HepG2 (cell line): ENCODE results near the gene NAV2. TPM values are rescaled to one million over a fixed set of nuclear protein-coding genes. Genes with fewer than 3 reads are reported as not detected.

ENCODE experiments used
- ATAC-seq: fragments of 200-7000 bp; cut with Tn5 transposase; 3 replicates; pipeline ENCODE4 v1.9.1; 2020; ENCODE audit warnings: mild to moderate bottlenecking, moderate library complexity
- BruUV-seq: library from RNA; stranded (reverse); fragments of 400-500 nt; replicated peaks from 2 replicates; lab custom pipeline; 2021; lab: Mats Ljungman, UMichigan
- CTCF ChIA-PET: fragments of 300-600 bp; formaldehyde crosslinking; extraction: SDS; loops from one replicate; lab custom pipeline; 2021; ENCODE audit warnings: low total read pairs, inconsistent platforms, low intra/inter-chr PET ratio; lab: Yijun Ruan, JAX
- POLR2A ChIA-PET: fragments of 350-600 bp; sonication (Branson Sonifier 250); formaldehyde crosslinking; loops from one replicate; lab custom pipeline; 2020; ENCODE audit warnings: antibody characterized with exemption, inconsistent platforms; lab: Yijun Ruan, JAX
- DNase-seq: peaks from one replicate; pipeline ENCODE4 v3.0.0-alpha.2; 2015; ENCODE audit warnings: low spot score
- FAIRE-seq: peaks from 3 replicates; lab custom pipeline; 2011; peaks lifted over from hg19 to GRCh38; lab: Jason Lieb, UNC
- H2AFZ ChIP-seq: one replicate; pipeline ENCODE4 v1.6.1; 2011; ENCODE audit warnings: low read length, inconsistent platforms
- H3K27ac ChIP-seq: fragments of 300-600 bp; 3 replicates; pipeline ENCODE4 v1.8.0; 2011; ENCODE audit warnings: mixed run types, mild to moderate bottlenecking, mixed read lengths, low read length, inconsistent platforms; ENCODE audit not compliant: insufficient read depth; ENCODE audit errors: extremely low read length
- H3K27me3 ChIP-seq, 2 experiments: fragments of 200-600 bp in 1 of 2; 2 replicates in 1 of 2; 3 replicates in 1 of 2; pipeline versions ENCODE4 v1.6.0 to v1.8.0; 2011; ENCODE audit warnings: low read length in 2 of 2, mild to moderate bottlenecking in 2 of 2, moderate library complexity in 2 of 2, inconsistent platforms in 1 of 2; ENCODE audit not compliant: insufficient read depth in 2 of 2, control insufficient read depth in 1 of 2
- H3K36me3 ChIP-seq, 2 experiments: fragments of 200-600 bp in 1 of 2; replicated peaks in 1 of 2; 2 replicates in 1 of 2; 3 replicates in 1 of 2; pipeline versions ENCODE4 v1.5.1 to v1.8.0; 2011; ENCODE audit warnings: low read length in 2 of 2, inconsistent platforms in 1 of 2; ENCODE audit not compliant: insufficient read depth in 2 of 2, control insufficient read depth in 1 of 2
- H3K4me1 ChIP-seq: 2 replicates; pipeline ENCODE4 v1.5.1; 2012; ENCODE audit warnings: low read length, inconsistent platforms; ENCODE audit not compliant: insufficient read depth
- H3K4me2 ChIP-seq: 2 replicates; pipeline ENCODE4 v1.6.0; 2011; ENCODE audit warnings: low read depth, low read length, inconsistent platforms
- H3K4me3 ChIP-seq, 3 experiments: fragments of 200-600 bp in 1 of 3; sonication (generic), shearing (Covaris generic) in 1 of 3; replicated peaks in 1 of 3; 2 replicates each; pipeline ENCODE4 v1.5.1; 2011 to 2016; ENCODE audit warnings: low read length in 3 of 3, inconsistent platforms in 2 of 3, low read depth in 2 of 3, mild to moderate bottlenecking in 2 of 3, control low read depth in 1 of 3, mixed read lengths in 1 of 3; ENCODE audit not compliant: insufficient read depth in 1 of 3
- H3K79me2 ChIP-seq: one replicate; pipeline ENCODE4 v1.6.1; 2011; ENCODE audit warnings: low read length, inconsistent platforms; ENCODE audit not compliant: insufficient read depth
- H3K9ac ChIP-seq: 2 replicates; pipeline ENCODE4 v1.6.0; 2011; ENCODE audit warnings: mild to moderate bottlenecking, low read depth, low read length, inconsistent platforms; ENCODE audit not compliant: insufficient read depth
- H3K9me3 ChIP-seq: 2 replicates; pipeline ENCODE4 v1.5.1; 2012; ENCODE audit warnings: mild to moderate bottlenecking, low read length
- H4K20me1 ChIP-seq: 2 replicates; pipeline ENCODE4 v1.6.0; 2011; ENCODE audit warnings: inconsistent platforms, mild to moderate bottlenecking, low read length, moderate library complexity; ENCODE audit not compliant: insufficient read depth
- EZH2 ChIP-seq: conservative IDR thresholded peaks from 2 replicates; pipeline ENCODE4 v1.6.1; 2012; ENCODE audit warnings: mild to moderate bottlenecking, low read depth, low read length, moderate library complexity
- FOXM1 ChIP-seq: sonication (generic); formaldehyde crosslinking; IDR thresholded peaks from 2 replicates; pipeline ENCODE4 v1.5.0; 2020; ENCODE audit warnings: missing genetic modification reagents
- NFE2L2 ChIP-seq: fragments of 150-350 bp; IDR thresholded peaks from 2 replicates; pipeline ENCODE4 v1.6.1; 2014; ENCODE audit warnings: low read length
- SRSF9 ChIP-seq: fragments of 200-400 bp; formaldehyde crosslinking; IDR thresholded peaks from 2 replicates; pipeline ENCODE4 v1.6.1; 2018; ENCODE audit warnings: borderline replicate concordance, mild to moderate bottlenecking, low read depth, low read length; ENCODE audit not compliant: insufficient read depth, poor library complexity, severe bottlenecking
- WGBS: methylation state at CpG from one replicate; pipeline ENCODE4 v1.1.6; 2017; ENCODE audit warnings: low lambda C conversion rate; 5-methylcytosine and 5-hydroxymethylcytosine counted together
- in situ Hi-C: cut with HindIII; loops from 2 replicates; pipeline ENCODE4 v1.10.0; 2017; ENCODE audit warnings: low pct_unique_long_range_greater_than_20kb; ENCODE audit not compliant: extremely low pct_ligation_motif_present
- intact Hi-C: fragments of 100-400 bp; cut with micrococcal nuclease; formaldehyde crosslinking; loops from one replicate; pipeline ENCODE4 v1.10.0; 2022; ENCODE audit not compliant: unreplicated experiment
- polyA plus RNA-seq, 8 experiments: library from polyadenylated mRNA; depleted of rRNA in 3 of 8; stranded (reverse) in 7 of 8; unstranded in 1 of 8; fragments of >200 nt; fragmentation: Illumina TruSeq in 4 of 8; extraction: Trizol in 4 of 8; gene quantifications; 2 replicates each; pipeline versions ENCODE4 v1.2.1 to v1.2.3, GENCODE V29; 2011 to 2016; ENCODE audit warnings: low read depth in 4 of 8, missing spikeins in 1 of 8, mixed read lengths in 1 of 8; ENCODE audit not compliant: insufficient read depth in 1 of 8
- total RNA-seq, 5 experiments: library from RNA; depleted of rRNA; stranded (reverse); fragments of >200 nt; fragmentation: Illumina TruSeq; extraction: Trizol; gene quantifications; 2 replicates each; pipeline ENCODE4 v1.2.3, GENCODE V29; 2016; ENCODE audit warnings: low read depth in 1 of 5
- TF ChIP-seq, protein P1 (sequence below), 2 experiments: sonication (generic) in 1 of 2; formaldehyde crosslinking in 1 of 2; IDR thresholded peaks; 2 replicates each; pipeline versions ENCODE4 v1.6.1 to v1.9.0; 2014 to 2022; ENCODE audit warnings: antibody characterized with exemption in 1 of 2, borderline replicate concordance in 1 of 2, inconsistent platforms in 1 of 2, low read depth in 1 of 2, missing genetic modification reagents in 1 of 2

The NAV2 gene
- total and polyA plus RNA-seq, 2 of the 13 experiments (the other 11 are each of a cell fraction or from before 2014, with no cell fraction given), result 9.3 to 34.6 TPM

DNA sequence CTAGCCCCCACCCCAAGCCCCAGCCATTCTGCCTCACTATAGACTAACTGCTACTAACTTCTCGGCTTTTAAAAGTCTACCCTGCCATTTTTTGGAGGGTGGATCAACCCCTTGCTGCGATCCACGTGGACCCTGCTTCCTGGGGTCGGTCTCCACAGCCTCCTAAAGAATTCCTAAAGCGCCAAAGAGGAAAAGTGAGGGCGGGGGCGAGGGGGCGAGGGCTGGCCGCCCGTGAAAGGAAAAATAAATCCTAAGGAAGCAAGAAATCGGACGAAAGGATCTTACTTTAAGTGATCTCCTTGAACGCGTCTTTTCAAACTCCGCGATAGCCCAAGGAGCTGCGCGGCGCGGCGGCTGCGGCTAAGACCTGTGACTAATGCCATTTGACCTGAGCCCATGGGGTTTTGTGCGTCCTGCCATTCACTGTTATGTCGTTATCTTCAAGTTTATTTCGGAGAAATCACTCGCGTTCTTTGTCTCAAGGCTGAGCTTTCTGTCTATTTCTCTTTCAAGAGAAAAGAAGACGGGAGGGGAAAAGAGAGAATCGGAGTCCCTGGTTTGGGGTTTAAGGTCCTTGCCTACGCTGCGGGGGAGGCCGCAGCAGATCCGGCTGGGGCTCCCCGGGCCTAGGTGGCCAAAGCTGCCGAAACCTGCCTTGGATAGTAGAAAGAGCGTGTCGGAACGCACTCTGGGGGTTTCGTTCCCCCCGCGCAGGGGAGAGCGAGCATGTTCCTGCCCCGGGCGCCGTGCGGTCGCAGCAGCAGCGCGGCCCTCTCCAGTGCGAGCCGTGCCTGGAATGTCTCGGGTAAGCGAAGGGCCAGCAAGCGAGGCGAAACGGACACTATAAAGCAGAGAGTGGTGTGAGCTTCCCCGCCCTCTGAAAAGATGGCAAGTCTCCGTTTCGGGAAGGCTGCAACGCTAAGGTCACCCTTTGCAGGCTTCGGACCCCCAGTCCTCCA lies 450.5 kb downstream of the NAV2 start:
- Histone ChIP-seq H3K36me3 (no peaks in the 10 kb centered on the region), H3K4me3 (no peak overlapping the region), H2AFZ (no peak overlapping the region), H3K27ac (no peak overlapping the region), H3K27me3 (peaks cover 8 to 67% of the 10 kb centered on the region in 2 experiments), H3K4me1 (no peaks in the 10 kb centered on the region), H3K9ac (no peak overlapping the region), H3K4me2 (no peak overlapping the region), H3K79me2 (no peaks in the 10 kb centered on the region), H3K9me3 (no peaks in the 10 kb centered on the region), H4K20me1 (no peaks in the 10 kb centered on the region)
- CTCF ChIA-PET, result no interaction called here
- ATAC-seq, result peak; percentile 46; the same call in 2 of the 3 replicates
- no TSS peak for BruUV-seq
- in situ Hi-C loops (no loop called here), intact Hi-C loops (no loop called here)
- TF ChIP-seq, protein P1, sequence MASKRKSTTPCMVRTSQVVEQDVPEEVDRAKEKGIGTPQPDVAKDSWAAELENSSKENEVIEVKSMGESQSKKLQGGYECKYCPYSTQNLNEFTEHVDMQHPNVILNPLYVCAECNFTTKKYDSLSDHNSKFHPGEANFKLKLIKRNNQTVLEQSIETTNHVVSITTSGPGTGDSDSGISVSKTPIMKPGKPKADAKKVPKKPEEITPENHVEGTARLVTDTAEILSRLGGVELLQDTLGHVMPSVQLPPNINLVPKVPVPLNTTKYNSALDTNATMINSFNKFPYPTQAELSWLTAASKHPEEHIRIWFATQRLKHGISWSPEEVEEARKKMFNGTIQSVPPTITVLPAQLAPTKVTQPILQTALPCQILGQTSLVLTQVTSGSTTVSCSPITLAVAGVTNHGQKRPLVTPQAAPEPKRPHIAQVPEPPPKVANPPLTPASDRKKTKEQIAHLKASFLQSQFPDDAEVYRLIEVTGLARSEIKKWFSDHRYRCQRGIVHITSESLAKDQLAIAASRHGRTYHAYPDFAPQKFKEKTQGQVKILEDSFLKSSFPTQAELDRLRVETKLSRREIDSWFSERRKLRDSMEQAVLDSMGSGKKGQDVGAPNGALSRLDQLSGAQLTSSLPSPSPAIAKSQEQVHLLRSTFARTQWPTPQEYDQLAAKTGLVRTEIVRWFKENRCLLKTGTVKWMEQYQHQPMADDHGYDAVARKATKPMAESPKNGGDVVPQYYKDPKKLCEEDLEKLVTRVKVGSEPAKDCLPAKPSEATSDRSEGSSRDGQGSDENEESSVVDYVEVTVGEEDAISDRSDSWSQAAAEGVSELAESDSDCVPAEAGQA (IDR thresholded peaks at IDR 0.05; ENCODE audit: low read depth), result no peak
- TF ChIP-seq, protein P1 (CRISPR knock-in tag; IDR thresholded peaks at IDR 0.05; ENCODE audit: borderline replicate concordance), result no peak
- TF ChIP-seq NFE2L2 (no peak), SRSF9 (no peak), EZH2 (peak; percentile 47; the same call in 1 of the 2 replicates), FOXM1 (no peak)
- POLR2A ChIA-PET, result no interaction called here
- no peak for FAIRE-seq
- WGBS, result 45% methylated on average over 35 of the region's 61 CpGs
- no peak for DNase-seq
